Measurements from ENCODE around the gene ITGB7.
"Not testable (repeated sequence)": the region's sequence is repeated elsewhere in the genome, so short reads cannot be mapped to it uniquely, and the experiment has no call there.

The ITGB7 gene

GRCh38 chr12:53211476-53212381 is 4.7 kb upstream of the ITGB7 start:
- TF ChIP-seq CTCF (IDR thresholded peaks at IDR 0.05; ENCODE audit: low read depth, low read length, missing control alignments), result peak; percentile 56
- H3K4me3 ChIP-seq (replicated peaks; ENCODE audit: low read depth, low read length), result no peak overlapping the region
- no peak for DNase-seq (ENCODE audit: extremely low read depth, low read depth)

GRCh38 chr12:53210843-53211242 is 3.8 kb upstream of the ITGB7 start:
- no peak for TF ChIP-seq CTCF (IDR thresholded peaks at IDR 0.05; ENCODE audit: low read depth, low read length, missing control alignments)
- DNase-seq (ENCODE audit: extremely low read depth, low read depth), result no peak
- H3K4me3 ChIP-seq (replicated peaks; ENCODE audit: low read depth, low read length), result no peak overlapping the region

GRCh38 chr12:53208877-53209463 is 1.9 kb upstream of the ITGB7 start:
- H3K4me3 ChIP-seq (replicated peaks; ENCODE audit: low read depth, low read length), result no peak overlapping the region
- no peak for DNase-seq (ENCODE audit: extremely low read depth, low read depth)
- no peak for TF ChIP-seq CTCF (IDR thresholded peaks at IDR 0.05; ENCODE audit: low read depth, low read length, missing control alignments)

- DNase-seq (ENCODE audit: extremely low read depth, low read depth), result no peak
- TF ChIP-seq CTCF (IDR thresholded peaks at IDR 0.05; ENCODE audit: low read depth, low read length, missing control alignments), result no peak
- H3K4me3 ChIP-seq (replicated peaks; ENCODE audit: low read depth, low read length), result no peak overlapping the region
Observed at GRCh38 chr12:53208435-53208834, 1.4 kb upstream of the ITGB7 start.

GRCh38 chr12:53205747-53206419 is 1.2 kb downstream of the ITGB7 start:
- no peak for TF ChIP-seq CTCF (IDR thresholded peaks at IDR 0.05; ENCODE audit: low read depth, low read length, missing control alignments)
- no peak overlapping the region for H3K4me3 ChIP-seq (replicated peaks; ENCODE audit: low read depth, low read length)
- no peak for DNase-seq (ENCODE audit: extremely low read depth, low read depth)

GRCh38 chr12:53204351-53204750 is 2.7 kb downstream of the ITGB7 start:
- TF ChIP-seq CTCF (IDR thresholded peaks at IDR 0.05; ENCODE audit: low read depth, low read length, missing control alignments), result no peak
- DNase-seq (ENCODE audit: extremely low read depth, low read depth), result no peak
- H3K4me3 ChIP-seq (replicated peaks; ENCODE audit: low read depth, low read length), result no peak overlapping the region

GRCh38 chr12:53202316-53202715 is 4.7 kb downstream of the ITGB7 start:
- not testable (repeated sequence) for DNase-seq (ENCODE audit: extremely low read depth, low read depth); H3K4me3 ChIP-seq (replicated peaks; ENCODE audit: low read depth, low read length)

Data from HFF-Myc (cell line).